SK-N-SH treated with all-trans-retinoic acid at 6 μM for 48 hours (cell line): Measurements from ENCODE around the gene BIN2.

Experiments
- ARNTL ChIP-seq: fragments of 450-650 bp; formaldehyde crosslinking; IDR thresholded peaks from 2 replicates; pipeline ENCODE4 v1.5.0; 2020; ENCODE audit warnings: low read depth, mild to moderate bottlenecking, moderate library complexity, borderline replicate concordance
- BACH2 ChIP-seq: fragments of 250-450 bp; sonication (Bioruptor Pico); IDR thresholded peaks from 2 replicates; pipeline ENCODE4 v1.9.0; 2021; ENCODE audit warnings: mild to moderate bottlenecking, borderline replicate concordance
- PATZ1 ChIP-seq: fragments of 250-450 bp; sonication (Bioruptor Pico); IDR thresholded peaks from 2 replicates; pipeline ENCODE4 v1.8.0; 2020; ENCODE audit warnings: mild to moderate bottlenecking, moderate library complexity, borderline replicate concordance
- POU6F1 ChIP-seq: fragments of 250-450 bp; sonication (Bioruptor Pico); IDR thresholded peaks from 2 replicates; pipeline ENCODE4 v1.8.0; 2021; ENCODE audit warnings: low read depth, mild to moderate bottlenecking, moderate library complexity, borderline replicate concordance
- RARB ChIP-seq: fragments of 250-450 bp; sonication (Bioruptor Pico); IDR thresholded peaks from 2 replicates; pipeline ENCODE4 v1.8.0; 2021; ENCODE audit warnings: mild to moderate bottlenecking, moderate library complexity
- TSHZ2 ChIP-seq: fragments of 250-450 bp; sonication (Bioruptor Pico); IDR thresholded peaks from 2 replicates; pipeline ENCODE4 v1.5.0; 2020; ENCODE audit warnings: mild to moderate bottlenecking, moderate library complexity
- ZFP30 ChIP-seq: fragments of 450-650 bp; formaldehyde crosslinking; IDR thresholded peaks from 2 replicates; pipeline ENCODE4 v1.5.0; 2022; ENCODE audit warnings: mild to moderate bottlenecking, moderate library complexity
- ZNF565 ChIP-seq: fragments of 450-650 bp; formaldehyde crosslinking; conservative IDR thresholded peaks from 2 replicates; pipeline ENCODE4 v1.5.0; 2020; ENCODE audit warnings: low read depth, mild to moderate bottlenecking, moderate library complexity

- TF ChIP-seq PATZ1 (CRISPR knock-in tag) (no peak), ZFP30 (no peak), ARNTL (CRISPR knock-in tag) (no peak), ZNF565 (CRISPR knock-in tag) (no peak), RARB (CRISPR knock-in tag) (no peak), POU6F1 (CRISPR knock-in tag) (no peak), TSHZ2 (CRISPR knock-in tag) (no peak), BACH2 (CRISPR knock-in tag) (no peak)
These were observed 59.7 kb downstream of the BIN2 start for GRCh38 chr12:51264297-51264696.
